Type B pancreatic cell (in vitro differentiated cells): Measurements from ENCODE around the gene EEFSEC. TPM values are rescaled to one million over a fixed set of nuclear protein-coding genes. Genes with fewer than 3 reads are reported as not detected.

Experiments used
- DNase-seq: peaks from one replicate; pipeline ENCODE4 v3.0.0; 2021; ENCODE audit warnings: mixed read lengths; ENCODE audit not compliant: unreplicated experiment; ENCODE audit errors: extremely low spot score
- H3K27ac Mint-ChIP-seq: 2 replicates; pipeline ENCODE4 v1.8.0; 2021; ENCODE audit warnings: mild to moderate bottlenecking, mixed read lengths
- H3K27me3 Mint-ChIP-seq: 2 replicates; pipeline ENCODE4 v1.8.0; 2021; ENCODE audit warnings: mixed read lengths
- H3K36me3 Mint-ChIP-seq: 2 replicates; pipeline ENCODE4 v1.8.0; 2021; ENCODE audit warnings: mixed read lengths
- H3K4me1 Mint-ChIP-seq: one replicate; pipeline ENCODE4 v1.8.0; 2021; ENCODE audit warnings: mixed read lengths; ENCODE audit not compliant: unreplicated experiment
- H3K4me3 Mint-ChIP-seq: 2 replicates; pipeline ENCODE4 v1.8.0; 2021; ENCODE audit warnings: mild to moderate bottlenecking, mixed read lengths
- H3K9me3 Mint-ChIP-seq: 2 replicates; pipeline ENCODE4 v1.8.0; 2021; ENCODE audit warnings: mixed read lengths
- CTCF ChIP-seq: fragments of 200-600 bp; sonication (generic); conservative IDR thresholded peaks from 2 replicates; pipeline ENCODE4 v1.5.0; 2021; ENCODE audit warnings: antibody characterized with exemption, mild to moderate bottlenecking
- total RNA-seq: library from RNA; stranded (reverse); gene quantifications from 2 replicates; pipeline ENCODE4 v1.2.1, GENCODE V29; 2021; ENCODE audit warnings: low replicate concordance

Gene EEFSEC
- total RNA-seq, 1 donor from 2014 or later: 16.6 TPM

- Mint-ChIP-seq H3K4me3 (no peak overlapping the region), H3K4me1 (peaks cover 7% of the 10 kb centered on the region), H3K27ac (no peak overlapping the region), H3K9me3 (peaks cover 5% of the 10 kb centered on the region), H3K27me3 (no peaks in the 10 kb centered on the region), H3K36me3 (peaks cover 5% of the 10 kb centered on the region)
- peak; percentile 54 for DNase-seq
- no peak for TF ChIP-seq CTCF
Measured at GRCh38 chr3:128296469-128297251, 143.4 kb downstream of the EEFSEC start.

- Mint-ChIP-seq H3K4me1 (peaks cover 11% of the 10 kb centered on the region), H3K36me3 (peaks cover 5% of the 10 kb centered on the region), H3K27me3 (no peaks in the 10 kb centered on the region), H3K4me3 (no peak overlapping the region), H3K9me3 (peaks cover 5% of the 10 kb centered on the region), H3K27ac (no peak overlapping the region)
- peak; percentile 31 for DNase-seq
- TF ChIP-seq CTCF: no peak
Measured at GRCh38 chr3:128297401-128298138, 144.3 kb downstream of the EEFSEC start.

- H3K4me3 Mint-ChIP-seq: no peak overlapping the region
- DNase-seq: peak; percentile 32
- peaks cover 5% of the 10 kb centered on the region for H3K36me3 Mint-ChIP-seq
- H3K27me3 Mint-ChIP-seq: no peaks in the 10 kb centered on the region
- H3K4me1 Mint-ChIP-seq: peaks cover 11% of the 10 kb centered on the region
- no peak overlapping the region for H3K27ac Mint-ChIP-seq
- TF ChIP-seq CTCF: no peak
- H3K9me3 Mint-ChIP-seq: peaks cover 5% of the 10 kb centered on the region
Measured at GRCh38 chr3:128301186-128302023, 148.1 kb downstream of the EEFSEC start.

DNA sequence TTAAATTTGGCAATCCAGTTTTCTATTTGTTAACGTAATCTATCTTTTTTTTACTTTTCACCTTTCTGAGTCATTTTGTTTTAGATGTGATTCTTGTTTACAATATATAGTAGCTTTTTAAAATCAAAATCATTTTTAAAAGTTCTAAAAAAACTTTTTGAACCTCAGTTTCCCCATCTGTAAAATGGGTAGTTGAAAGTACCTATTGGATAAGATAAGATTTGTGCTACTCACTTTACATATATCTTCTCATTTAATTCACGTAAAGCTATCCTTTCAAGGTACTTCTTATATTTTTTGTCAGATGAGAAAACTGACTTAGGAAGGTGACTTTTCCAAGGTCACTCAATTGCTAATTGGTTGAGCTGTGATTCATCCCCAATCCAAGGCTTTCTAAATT lies 153.2 kb downstream of the EEFSEC start:
- Mint-ChIP-seq H3K27ac (no peak overlapping the region), H3K4me3 (no peak overlapping the region), H3K4me1 (peaks cover 11% of the 10 kb centered on the region), H3K27me3 (no peaks in the 10 kb centered on the region), H3K9me3 (no peaks in the 10 kb centered on the region), H3K36me3 (no peaks in the 10 kb centered on the region)
- TF ChIP-seq CTCF: no peak
- no peak for DNase-seq

DNA sequence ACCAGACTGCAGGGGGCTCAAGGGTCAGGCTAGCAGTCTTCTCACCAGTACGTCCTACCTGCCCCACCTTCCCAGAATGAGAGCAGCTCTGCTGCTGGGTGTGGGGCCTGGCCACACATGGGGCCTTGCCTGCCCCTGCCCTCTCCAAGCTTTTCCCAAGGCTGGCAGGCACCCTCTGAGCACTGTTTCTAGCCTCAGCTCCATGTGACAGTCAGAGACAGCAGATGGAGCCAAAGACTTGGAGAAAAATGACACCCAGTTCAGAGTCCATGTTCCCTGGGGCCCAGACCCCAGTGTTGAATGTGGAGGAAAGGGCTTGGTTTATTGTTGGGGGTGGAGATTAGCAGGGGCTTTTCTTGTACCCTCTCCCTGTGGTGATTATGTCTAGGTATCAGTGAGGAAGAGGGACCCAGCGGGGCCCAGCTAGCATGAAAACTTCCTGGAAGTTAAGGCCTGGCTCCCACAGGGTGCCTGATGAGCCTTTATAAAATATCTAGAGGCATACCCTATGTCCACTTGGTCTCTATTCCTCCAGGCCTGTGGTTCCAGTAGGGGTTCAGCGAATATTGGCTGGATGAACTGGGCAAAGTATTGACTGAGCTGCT lies 153.8 kb downstream of the EEFSEC start:
- no peak overlapping the region for H3K27ac Mint-ChIP-seq
- H3K4me1 Mint-ChIP-seq: peaks cover 5% of the 10 kb centered on the region
- no peaks in the 10 kb centered on the region for H3K27me3 Mint-ChIP-seq
- no peaks in the 10 kb centered on the region for H3K9me3 Mint-ChIP-seq
- DNase-seq: peak; percentile 45
- peak; percentile 37 for TF ChIP-seq CTCF
- no peaks in the 10 kb centered on the region for H3K36me3 Mint-ChIP-seq
- H3K4me3 Mint-ChIP-seq: no peak overlapping the region
